Measurements from ENCODE around the gene DCAF6.

GRCh38 chr1:168112673-168113305 lies 176.3 kb downstream of the DCAF6 start:
- TF ChIP-seq, protein P1, sequence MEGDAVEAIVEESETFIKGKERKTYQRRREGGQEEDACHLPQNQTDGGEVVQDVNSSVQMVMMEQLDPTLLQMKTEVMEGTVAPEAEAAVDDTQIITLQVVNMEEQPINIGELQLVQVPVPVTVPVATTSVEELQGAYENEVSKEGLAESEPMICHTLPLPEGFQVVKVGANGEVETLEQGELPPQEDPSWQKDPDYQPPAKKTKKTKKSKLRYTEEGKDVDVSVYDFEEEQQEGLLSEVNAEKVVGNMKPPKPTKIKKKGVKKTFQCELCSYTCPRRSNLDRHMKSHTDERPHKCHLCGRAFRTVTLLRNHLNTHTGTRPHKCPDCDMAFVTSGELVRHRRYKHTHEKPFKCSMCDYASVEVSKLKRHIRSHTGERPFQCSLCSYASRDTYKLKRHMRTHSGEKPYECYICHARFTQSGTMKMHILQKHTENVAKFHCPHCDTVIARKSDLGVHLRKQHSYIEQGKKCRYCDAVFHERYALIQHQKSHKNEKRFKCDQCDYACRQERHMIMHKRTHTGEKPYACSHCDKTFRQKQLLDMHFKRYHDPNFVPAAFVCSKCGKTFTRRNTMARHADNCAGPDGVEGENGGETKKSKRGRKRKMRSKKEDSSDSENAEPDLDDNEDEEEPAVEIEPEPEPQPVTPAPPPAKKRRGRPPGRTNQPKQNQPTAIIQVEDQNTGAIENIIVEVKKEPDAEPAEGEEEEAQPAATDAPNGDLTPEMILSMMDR (IDR thresholded peaks at IDR 0.05; ENCODE audit: insufficient read depth, low read length): no peak
- no peak for TF ChIP-seq SPI1 (IDR thresholded peaks at IDR 0.05; ENCODE audit: borderline replicate concordance, low read depth)
